Left ventricle myocardium inferior (tissue), 1 donor: ENCODE results near the gene AGFG1. TPM values are rescaled to one million over a fixed set of nuclear protein-coding genes. Genes with fewer than 3 reads are reported as not detected.

Experiments
- DNase-seq: peaks from one replicate; pipeline ENCODE4 v3.0.0-alpha.2; 2020
- H3K27ac ChIP-seq: fragments of 200-600 bp; replicated peaks from 2 replicates; pipeline ENCODE4 v1.8.0; 2021
- H3K27me3 ChIP-seq: fragments of 200-600 bp; 2 replicates; pipeline ENCODE4 v1.8.0; 2021; ENCODE audit warnings: low read depth
- H3K36me3 ChIP-seq: fragments of 200-600 bp; 2 replicates; pipeline ENCODE4 v1.8.0; 2021
- H3K4me1 ChIP-seq: fragments of 200-600 bp; 2 replicates; pipeline ENCODE4 v1.8.0; 2021
- H3K4me3 ChIP-seq: fragments of 200-600 bp; 2 replicates; pipeline ENCODE4 v1.8.0; 2021; ENCODE audit warnings: mild to moderate bottlenecking, moderate library complexity
- H3K9me3 ChIP-seq: fragments of 200-600 bp; replicated peaks from 2 replicates; pipeline ENCODE4 v1.8.0; 2021
- intact Hi-C: fragments of 100-400 bp; cut with micrococcal nuclease; formaldehyde crosslinking; loops from one replicate; pipeline ENCODE4 v1.11.0; 2022
- microRNA-seq: library from miRNA; unstranded; fragments of <30 nt; microRNA quantifications from one replicate; pipeline ENCODE4 v1.2.0, GENCODE V29; 2020
- total RNA-seq: library from RNA; stranded (reverse); fragmentation: NEBNext Ultra II Directional; extraction: Animal tissue kit (Norgen Biotek cat#: 25700); gene quantifications from one replicate; pipeline ENCODE4 v1.2.1, GENCODE V29; 2021
- TF ChIP-seq, protein P1 (sequence below): fragments of 200-600 bp; IDR thresholded peaks from 2 replicates; pipeline ENCODE4 v1.8.0; 2021; ENCODE audit warnings: antibody characterized with exemption, mild to moderate bottlenecking, borderline replicate concordance
- donor health status: DM: no; HTN: yes; CAD: no; lungs with severe emphysema.

The AGFG1 gene
- total RNA-seq, 1 donor from 2014 or later, result 50.4 TPM

DNA sequence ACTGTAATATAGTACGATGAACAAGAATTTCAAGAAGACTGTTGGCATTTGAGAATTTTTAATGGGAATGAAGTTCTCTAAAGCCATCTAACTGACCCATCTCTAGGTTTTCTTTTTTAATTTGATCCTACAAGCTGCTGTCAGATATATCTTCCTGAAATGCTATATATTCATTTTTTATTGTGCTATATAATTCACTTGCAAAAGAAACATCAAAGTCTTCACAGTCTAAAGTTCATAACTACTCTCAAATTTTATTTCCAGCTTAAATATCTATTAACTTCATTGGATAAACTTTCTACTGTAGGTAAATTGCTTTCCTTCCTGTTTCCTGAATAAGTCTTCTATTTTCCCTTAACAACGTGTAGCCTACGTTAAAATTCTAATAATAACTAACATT lies 130.4 kb downstream of the AGFG1 start:
- peaks cover 22% of the 10 kb centered on the region for H3K27me3 ChIP-seq
- TF ChIP-seq, protein P1, sequence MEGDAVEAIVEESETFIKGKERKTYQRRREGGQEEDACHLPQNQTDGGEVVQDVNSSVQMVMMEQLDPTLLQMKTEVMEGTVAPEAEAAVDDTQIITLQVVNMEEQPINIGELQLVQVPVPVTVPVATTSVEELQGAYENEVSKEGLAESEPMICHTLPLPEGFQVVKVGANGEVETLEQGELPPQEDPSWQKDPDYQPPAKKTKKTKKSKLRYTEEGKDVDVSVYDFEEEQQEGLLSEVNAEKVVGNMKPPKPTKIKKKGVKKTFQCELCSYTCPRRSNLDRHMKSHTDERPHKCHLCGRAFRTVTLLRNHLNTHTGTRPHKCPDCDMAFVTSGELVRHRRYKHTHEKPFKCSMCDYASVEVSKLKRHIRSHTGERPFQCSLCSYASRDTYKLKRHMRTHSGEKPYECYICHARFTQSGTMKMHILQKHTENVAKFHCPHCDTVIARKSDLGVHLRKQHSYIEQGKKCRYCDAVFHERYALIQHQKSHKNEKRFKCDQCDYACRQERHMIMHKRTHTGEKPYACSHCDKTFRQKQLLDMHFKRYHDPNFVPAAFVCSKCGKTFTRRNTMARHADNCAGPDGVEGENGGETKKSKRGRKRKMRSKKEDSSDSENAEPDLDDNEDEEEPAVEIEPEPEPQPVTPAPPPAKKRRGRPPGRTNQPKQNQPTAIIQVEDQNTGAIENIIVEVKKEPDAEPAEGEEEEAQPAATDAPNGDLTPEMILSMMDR, result no peak
- H3K9me3 ChIP-seq, result no peaks in the 10 kb centered on the region
- no peak overlapping the region for H3K27ac ChIP-seq
- DNase-seq, result no peak
- intact Hi-C loops, result no loop called here
- peaks cover 5% of the 10 kb centered on the region for H3K4me1 ChIP-seq
- no peaks in the 10 kb centered on the region for H3K36me3 ChIP-seq
- no peak overlapping the region for H3K4me3 ChIP-seq

GRCh38 chr2:227606476-227606875 lies 134.5 kb downstream of the AGFG1 start:
- peaks cover 5% of the 10 kb centered on the region for H3K4me1 ChIP-seq
- H3K36me3 ChIP-seq, result no peaks in the 10 kb centered on the region
- intact Hi-C loops, result no loop called here
- H3K9me3 ChIP-seq, result no peaks in the 10 kb centered on the region
- no peak overlapping the region for H3K4me3 ChIP-seq
- H3K27me3 ChIP-seq, result no peaks in the 10 kb centered on the region
- DNase-seq, result no peak
- no peak overlapping the region for H3K27ac ChIP-seq
- TF ChIP-seq, protein P1, result no peak

DNA sequence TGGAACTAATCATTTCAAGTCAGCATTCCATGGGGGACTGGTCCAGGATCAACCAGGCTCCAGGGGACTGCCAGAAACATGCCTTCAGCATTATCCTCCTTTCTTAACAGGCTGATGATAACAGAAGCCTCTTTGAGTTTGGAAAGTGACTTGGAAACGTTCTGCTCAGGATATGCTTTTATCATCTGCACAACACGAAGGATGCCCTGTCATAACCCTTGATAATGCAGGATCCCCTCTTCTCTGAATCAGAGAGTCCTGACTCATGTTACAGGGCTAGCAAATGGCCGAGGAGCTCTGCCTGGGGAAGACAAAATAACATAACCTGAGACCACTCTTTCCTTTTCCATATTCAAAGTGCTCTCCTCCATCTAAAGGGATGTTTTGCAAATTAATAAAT lies 136.0 kb downstream of the AGFG1 start:
- no peaks in the 10 kb centered on the region for H3K36me3 ChIP-seq
- no peak for DNase-seq
- H3K9me3 ChIP-seq, result no peaks in the 10 kb centered on the region
- H3K4me3 ChIP-seq, result no peak overlapping the region
- intact Hi-C loops, result no loop called here
- TF ChIP-seq, protein P1, result no peak
- no peaks in the 10 kb centered on the region for H3K27me3 ChIP-seq
- H3K27ac ChIP-seq, result no peak overlapping the region
- H3K4me1 ChIP-seq, result peaks cover 5% of the 10 kb centered on the region

DNA sequence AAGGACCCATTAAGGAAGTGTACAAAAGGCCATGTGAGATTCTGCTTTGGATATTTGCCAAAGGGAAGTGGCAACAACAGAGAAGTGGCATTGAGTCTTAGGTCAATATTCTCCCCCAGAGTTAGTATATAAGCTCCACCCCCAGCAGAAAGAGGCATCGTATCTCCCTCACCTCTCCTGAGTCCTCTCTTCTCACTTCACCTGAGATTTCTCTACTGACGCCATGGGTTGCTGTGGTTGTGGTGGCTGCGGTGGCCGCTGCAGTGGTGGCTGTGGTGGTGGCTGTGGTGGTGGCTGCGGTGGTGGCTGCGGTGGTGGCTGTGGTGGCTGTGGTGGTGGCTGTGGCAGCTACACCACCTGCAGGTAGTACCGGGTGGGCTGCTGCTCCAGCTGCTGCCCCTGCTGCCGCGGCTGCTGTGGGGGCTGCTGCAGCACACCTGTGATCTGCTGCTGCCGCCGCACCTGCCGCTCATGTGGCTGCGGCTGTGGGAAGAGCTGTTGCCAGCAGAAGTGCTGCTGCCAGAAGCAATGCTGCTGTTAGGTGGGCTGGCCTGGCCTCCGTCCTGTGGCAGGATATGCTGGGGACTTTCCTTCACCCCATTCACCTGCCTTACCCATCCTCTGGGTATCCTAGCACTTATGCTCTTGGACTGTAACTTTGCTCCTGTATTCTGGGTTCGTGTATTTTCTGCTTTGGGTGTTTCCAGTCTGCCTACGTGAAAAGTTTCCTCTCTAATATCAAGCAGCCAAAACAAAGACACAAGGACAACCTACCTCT lies 136.8 kb downstream of the AGFG1 start:
- H3K36me3 ChIP-seq, result no peaks in the 10 kb centered on the region
- no peaks in the 10 kb centered on the region for H3K9me3 ChIP-seq
- intact Hi-C loops, result no loop called here
- TF ChIP-seq, protein P1, result no peak
- DNase-seq, result no peak
- peaks cover 5% of the 10 kb centered on the region for H3K4me1 ChIP-seq
- no peak overlapping the region for H3K27ac ChIP-seq
- H3K4me3 ChIP-seq, result no peak overlapping the region
- H3K27me3 ChIP-seq, result no peaks in the 10 kb centered on the region

DNA sequence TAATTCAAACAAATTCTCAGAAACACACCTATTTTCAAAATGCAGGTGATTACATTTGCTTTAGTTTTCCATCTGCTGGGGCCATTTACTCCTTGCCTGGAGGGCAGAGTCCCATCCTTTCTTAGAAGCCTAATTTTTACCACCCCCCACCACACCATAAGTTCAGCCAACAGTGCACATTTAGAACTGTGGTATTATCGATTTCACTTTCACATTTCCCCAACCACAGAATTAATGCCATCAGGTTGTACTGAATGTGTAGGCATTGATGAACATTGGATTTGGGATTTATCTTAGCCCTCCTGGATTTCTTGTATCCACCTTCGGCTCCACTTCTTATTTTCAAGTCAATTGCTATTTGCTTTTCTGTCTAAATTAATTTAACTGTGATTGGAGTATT lies 138.2 kb downstream of the AGFG1 start:
- no peaks in the 10 kb centered on the region for H3K9me3 ChIP-seq
- peaks cover 5% of the 10 kb centered on the region for H3K4me1 ChIP-seq
- no peak overlapping the region for H3K4me3 ChIP-seq
- no peak for DNase-seq
- H3K36me3 ChIP-seq, result no peaks in the 10 kb centered on the region
- intact Hi-C loops, result no loop called here
- peaks cover 4% of the 10 kb centered on the region for H3K27me3 ChIP-seq
- TF ChIP-seq, protein P1, result no peak
- H3K27ac ChIP-seq, result no peak overlapping the region

Small RNAs within 50 kb of the gene (microRNA-seq; reads per million reads assigned to microRNA genes)
- not detected for gene MIR5703

Other genes with a start within 250 kb of the AGFG1 start
- 88.0 TPM for gene MFF, start 146.9 kb upstream of the AGFG1 start, total RNA-seq
- not detected for gene TM4SF20, start 92.8 kb upstream of the AGFG1 start, total RNA-seq
- not detected for gene SCYGR1, start 84.2 kb upstream of the AGFG1 start, total RNA-seq
- not detected for gene SCYGR2, start 126.7 kb downstream of the AGFG1 start, total RNA-seq
- gene SCYGR3, start 142.7 kb downstream of the AGFG1 start, total RNA-seq, result not detected
- not detected for gene SCYGR4, start 145.3 kb downstream of the AGFG1 start, total RNA-seq
- not detected for gene SCYGR5, start 194.6 kb downstream of the AGFG1 start, total RNA-seq
- gene SLC19A3, start 245.9 kb downstream of the AGFG1 start, total RNA-seq, result 0.74 TPM